Epithelial cell of esophagus (primary cell): ENCODE data around the gene BTG2.

Experiments
- DNase-seq: peaks from one replicate; pipeline ENCODE4 v3.0.0; 2010; ENCODE audit warnings: low read depth
- H3K4me3 ChIP-seq: 2 replicates; pipeline ENCODE4 v1.5.1; 2011; ENCODE audit warnings: mild to moderate bottlenecking, low read length, control low read depth
- CTCF ChIP-seq: IDR thresholded peaks from 2 replicates; pipeline ENCODE4 v1.5.1; 2011; ENCODE audit warnings: low read depth, mild to moderate bottlenecking, low read length, control low read depth, inconsistent platforms; ENCODE audit not compliant: insufficient read depth; ENCODE audit errors: missing control alignments

The BTG2 gene

DNA sequence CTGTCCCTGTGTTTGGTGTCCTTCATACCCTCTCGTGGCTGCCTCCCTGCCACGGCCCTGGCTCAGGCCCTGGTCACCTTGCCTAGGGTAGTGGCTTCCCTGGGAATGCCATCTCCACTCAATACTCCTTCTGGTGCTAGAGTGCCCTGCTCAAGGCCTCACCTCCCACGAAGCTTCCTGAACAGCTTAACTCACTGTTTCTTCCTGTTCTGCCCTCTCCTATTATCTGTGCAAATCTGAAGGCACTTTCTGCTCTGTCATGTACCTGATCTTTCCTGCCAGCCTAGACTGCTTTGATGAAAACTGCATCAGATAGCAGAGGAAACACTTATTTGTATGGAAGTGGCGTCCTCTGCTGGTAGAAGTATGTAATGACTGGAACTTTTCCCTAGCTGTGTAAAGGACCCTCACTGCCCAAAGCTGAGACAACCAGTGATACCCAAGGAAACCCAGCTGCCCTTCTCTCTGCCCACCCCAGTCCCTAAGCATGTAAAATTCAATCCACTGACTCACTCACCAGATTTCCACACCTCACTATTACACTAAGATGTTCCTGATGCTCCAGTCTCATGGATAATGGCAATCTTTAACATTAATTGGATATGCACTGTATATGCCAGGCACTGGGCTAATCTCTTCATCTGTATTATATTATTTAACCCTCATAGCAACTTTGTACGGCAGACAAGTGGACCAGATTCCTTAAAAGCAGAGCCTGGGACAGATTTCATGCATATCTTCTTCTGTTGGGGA is 36.2 kb upstream of the BTG2 start:
- TF ChIP-seq CTCF: peak; percentile 97
- peak; percentile 85 for DNase-seq
- H3K4me3 ChIP-seq: no peak overlapping the region

DNA sequence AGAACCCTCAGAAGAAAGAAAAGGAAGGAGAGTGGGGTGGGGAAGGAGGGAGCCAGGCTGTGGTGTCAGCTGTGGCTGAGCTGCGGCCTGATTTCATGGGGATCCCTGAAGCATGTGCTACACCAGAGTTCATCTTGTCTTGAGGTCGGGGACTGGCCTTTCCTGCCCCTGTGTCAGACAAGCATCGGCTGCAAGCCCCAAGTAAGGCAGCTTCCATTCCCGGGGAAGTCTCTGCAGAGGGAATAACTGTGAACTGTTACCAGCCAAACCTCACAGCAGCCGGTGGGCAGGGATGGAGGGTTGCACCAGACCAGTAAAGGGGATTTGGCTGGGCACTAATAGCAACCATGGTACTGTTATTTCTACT is 35.7 kb upstream of the BTG2 start:
- no peak for TF ChIP-seq CTCF
- H3K4me3 ChIP-seq: no peak overlapping the region
- no peak for DNase-seq

DNA sequence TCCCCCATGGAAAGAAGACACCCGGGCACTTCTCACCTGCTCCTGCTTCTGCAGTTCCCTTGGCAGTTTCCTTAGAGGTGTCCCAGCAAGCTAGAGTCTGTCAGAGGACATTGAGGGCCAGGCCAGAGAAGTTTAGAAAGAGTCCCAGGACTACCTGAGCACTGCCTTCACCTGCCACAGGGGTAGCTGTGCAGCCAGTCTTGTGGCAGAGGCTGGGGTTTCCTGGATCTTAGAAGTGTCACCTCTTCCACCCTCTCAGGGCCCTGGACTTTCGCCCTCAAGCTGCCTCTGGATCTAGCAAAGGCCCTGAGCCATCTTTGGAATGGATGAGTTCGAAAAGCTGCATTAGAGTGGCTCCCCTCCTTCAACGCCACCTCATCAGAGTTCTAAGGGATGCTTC is 34.9 kb upstream of the BTG2 start:
- peak; percentile 4 for TF ChIP-seq CTCF
- H3K4me3 ChIP-seq: no peak overlapping the region
- no peak for DNase-seq

GRCh38 chr1:203271018-203271743 is 34.1 kb upstream of the BTG2 start:
- H3K4me3 ChIP-seq: no peak overlapping the region
- DNase-seq: peak; percentile 78
- TF ChIP-seq CTCF: no peak

DNA sequence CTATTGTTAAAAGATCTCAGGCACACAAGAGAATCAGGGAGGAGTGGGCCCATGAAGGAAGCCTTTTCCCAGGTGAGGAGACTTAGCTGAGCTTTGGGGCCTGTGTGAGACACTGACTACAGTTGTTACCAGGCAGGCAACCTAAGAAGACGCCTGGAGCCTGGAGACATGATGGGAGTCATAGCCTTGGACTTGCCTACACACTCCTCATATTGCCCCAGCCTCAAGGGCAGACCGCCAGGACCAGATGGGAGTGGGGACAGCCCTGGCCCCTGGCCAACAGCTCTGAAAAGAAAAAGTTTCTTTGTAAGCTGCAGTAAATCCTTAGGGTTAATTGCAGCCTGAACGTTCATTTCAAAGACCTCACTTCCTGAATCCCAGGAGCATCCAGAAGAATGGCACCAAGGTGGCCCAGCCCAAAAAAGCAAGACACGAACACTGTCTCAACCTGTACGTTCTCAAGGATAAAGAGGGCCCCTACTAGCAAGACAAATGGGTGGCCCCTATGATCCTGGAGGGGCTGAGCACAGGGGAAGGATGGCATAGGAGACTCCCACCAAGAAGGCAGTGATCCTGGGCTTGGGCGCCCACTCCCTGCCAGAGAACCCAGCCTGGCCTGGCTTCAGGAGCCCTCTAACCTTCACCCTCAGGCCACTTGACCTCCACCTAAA is 33.2 kb upstream of the BTG2 start:
- no peak for TF ChIP-seq CTCF
- no peak overlapping the region for H3K4me3 ChIP-seq
- no peak for DNase-seq

- DNase-seq: no peak
- H3K4me3 ChIP-seq: no peak overlapping the region
- TF ChIP-seq CTCF: no peak
Measured at GRCh38 chr1:203272633-203273205, 32.6 kb upstream of the BTG2 start.
